ENCODE results near the gene ATF4.
A peak's percentile ranks its signal among the peaks of the same experiment; 100 is the strongest.
"Not testable (repeated sequence)": the region's sequence is repeated elsewhere in the genome, so short reads cannot be mapped to it uniquely, and the experiment has no call there.

The ATF4 gene

GRCh38 chr22:39501644-39502108, 18.7 kb upstream of the ATF4 start:
- peak overlapping the region; percentile 83 for H3K4me3 ChIP-seq (ENCODE audit: low read depth, low read length)
- no peak for DNase-seq (ENCODE audit: low read depth)
- in situ Hi-C loops (cut with HindIII; ENCODE audit: low sequenced_read_pairs): no loop called here
- no peak for TF ChIP-seq CTCF (IDR thresholded peaks at IDR 0.05; ENCODE audit: low read depth, low read length, missing control alignments)

- peak; percentile 83 for DNase-seq (ENCODE audit: low read depth)
- peak; percentile 7 for TF ChIP-seq CTCF (IDR thresholded peaks at IDR 0.05; ENCODE audit: low read depth, low read length, missing control alignments)
- in situ Hi-C loops (cut with HindIII; ENCODE audit: low sequenced_read_pairs): no loop called here
- peak within 1 kb of the TSS; percentile 83 for H3K4me3 ChIP-seq (ENCODE audit: low read depth, low read length)
These were observed 18.1 kb upstream of the ATF4 start, which contains the start of gene MIEF1 for GRCh38 chr22:39502109-39502788. MIEF1 (plus strand) TSS chr22:39502290; CDS start chr22:39511295, 9,005 bp downstream.

- in situ Hi-C loops (cut with HindIII; ENCODE audit: low sequenced_read_pairs): no loop called here
- no peak for TF ChIP-seq CTCF (IDR thresholded peaks at IDR 0.05; ENCODE audit: low read depth, low read length, missing control alignments)
- peak overlapping the region; percentile 83 for H3K4me3 ChIP-seq (ENCODE audit: low read depth, low read length)
- DNase-seq (ENCODE audit: low read depth): no peak
These were observed 17.5 kb upstream of the ATF4 start for GRCh38 chr22:39502789-39503409.

GRCh38 chr22:39503630-39504029, 16.7 kb upstream of the ATF4 start:
- in situ Hi-C loops (cut with HindIII; ENCODE audit: low sequenced_read_pairs): no loop called here
- peak overlapping the region; percentile 83 for H3K4me3 ChIP-seq (ENCODE audit: low read depth, low read length)
- TF ChIP-seq CTCF (IDR thresholded peaks at IDR 0.05; ENCODE audit: low read depth, low read length, missing control alignments): no peak
- no peak for DNase-seq (ENCODE audit: low read depth)

- no peak for DNase-seq (ENCODE audit: low read depth)
- TF ChIP-seq CTCF (IDR thresholded peaks at IDR 0.05; ENCODE audit: low read depth, low read length, missing control alignments): no peak
- in situ Hi-C loops (cut with HindIII; ENCODE audit: low sequenced_read_pairs): no loop called here
- no peak overlapping the region for H3K4me3 ChIP-seq (ENCODE audit: low read depth, low read length)
These were observed 16.3 kb upstream of the ATF4 start for GRCh38 chr22:39504071-39504470.

- in situ Hi-C loops (cut with HindIII; ENCODE audit: low sequenced_read_pairs): loop anchor here (5.0 kb wide), 1 partner anchor 55 kb away; no protein-coding TSS in a partner anchor
- H3K4me3 ChIP-seq (ENCODE audit: low read depth, low read length); DNase-seq (ENCODE audit: low read depth): not testable (repeated sequence)
These were observed 13.3 kb upstream of the ATF4 start for GRCh38 chr22:39507021-39507420.

GRCh38 chr22:39508393-39508792, 12.0 kb upstream of the ATF4 start:
- in situ Hi-C loops (cut with HindIII; ENCODE audit: low sequenced_read_pairs): loop anchor here (5.0 kb wide), 1 partner anchor 56 kb away; no protein-coding TSS in a partner anchor
- TF ChIP-seq CTCF (IDR thresholded peaks at IDR 0.05; ENCODE audit: low read depth, low read length, missing control alignments): no peak
- no peak for DNase-seq (ENCODE audit: low read depth)
- H3K4me3 ChIP-seq (ENCODE audit: low read depth, low read length): no peak overlapping the region
